Fibroblast of lung (primary cell): ENCODE data around the gene LIMS1.
"Not testable (repeated sequence)": the region's sequence is repeated elsewhere in the genome, so short reads cannot be mapped to it uniquely, and the experiment has no call there.

Experiments used
- CTCF ChIP-seq, 2 donors: IDR thresholded peaks in 1 of 2; conservative IDR thresholded peaks in 1 of 2; 1 replicate in 1 of 2; 2 replicates in 1 of 2; pipeline ENCODE4 v1.5.1; 2011 to 2012; ENCODE audit warnings: low read length in 2 of 2, control low read depth in 1 of 2, inconsistent platforms in 1 of 2, low read depth in 1 of 2, mild to moderate bottlenecking in 1 of 2
- EZH2 ChIP-seq: IDR thresholded peaks from 2 replicates; pipeline ENCODE4 v1.5.1; 2012; ENCODE audit warnings: low read length, control low read depth, mild to moderate bottlenecking; ENCODE audit errors: missing control alignments

- not testable (repeated sequence) for TF ChIP-seq CTCF (conservative IDR thresholded peaks at IDR 0.05 in 1 of 2, IDR thresholded peaks at IDR 0.05 in 1 of 2; ENCODE audit: low read depth in 1 of 2, low read length in 2 of 2); EZH2
Observed at GRCh38 chr2:108677239-108677744, 143.0 kb downstream of the LIMS1 start.
